ENCODE data around the gene RND3.

The RND3 gene

DNA sequence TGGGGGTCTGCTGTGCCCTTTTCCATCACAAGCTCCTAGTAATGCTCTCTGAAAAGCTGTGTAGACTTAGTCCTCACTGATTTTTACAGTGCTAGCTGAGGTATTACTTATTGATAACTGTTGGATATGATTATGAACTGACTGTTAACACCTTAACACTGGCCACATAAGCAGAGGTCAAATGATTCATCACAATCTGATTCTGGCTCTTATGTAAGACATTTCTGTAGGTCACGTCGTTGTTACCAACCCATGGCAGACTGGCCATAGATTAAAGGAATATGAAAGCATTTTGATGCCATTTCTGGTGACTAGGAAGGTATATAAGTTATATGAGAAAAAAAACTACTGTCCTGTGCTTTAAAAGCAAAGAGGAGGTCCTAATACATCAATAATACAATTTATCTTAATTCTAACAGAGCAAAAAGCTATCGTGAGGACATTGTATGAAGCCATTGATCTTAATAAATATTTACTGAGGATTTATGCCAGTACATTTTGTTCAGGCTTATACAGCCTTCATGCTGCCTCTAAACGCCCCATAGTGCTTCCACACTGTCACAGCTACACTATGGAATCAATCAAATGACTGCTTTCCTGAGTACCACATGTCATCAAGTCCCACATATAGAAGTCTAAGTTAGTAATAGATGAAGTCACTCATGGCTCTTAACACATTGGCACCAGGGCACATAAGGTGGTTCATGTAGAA is 6.9 kb upstream of the RND3 start:
- H3K36me3 ChIP-seq (ENCODE audit: control insufficient read depth in 5 of 5, insufficient read depth in 5 of 5, low read length in 5 of 5) = no peaks in the 10 kb centered on the region
- H3K27ac ChIP-seq (ENCODE audit: low read depth, low read length) = no peak overlapping the region
- H3K9me3 ChIP-seq (ENCODE audit: control insufficient read depth in 5 of 5, low read length in 5 of 5) = no peaks in the 10 kb centered on the region
- H3K27me3 ChIP-seq (ENCODE audit: control insufficient read depth in 5 of 5, insufficient read depth in 4 of 5, low read length in 5 of 5) = no peaks in the 10 kb centered on the region
- H3K4me1 ChIP-seq (ENCODE audit: control insufficient read depth in 5 of 5, insufficient read depth in 5 of 5, low read length in 5 of 5) = no peaks in the 10 kb centered on the region
- H3K4me3 ChIP-seq (ENCODE audit: low read depth in 1 of 5, low read length in 5 of 5) = no peak overlapping the region
- no peak overlapping the region for H3K9ac ChIP-seq (ENCODE audit: low read length in 5 of 5)

DNA sequence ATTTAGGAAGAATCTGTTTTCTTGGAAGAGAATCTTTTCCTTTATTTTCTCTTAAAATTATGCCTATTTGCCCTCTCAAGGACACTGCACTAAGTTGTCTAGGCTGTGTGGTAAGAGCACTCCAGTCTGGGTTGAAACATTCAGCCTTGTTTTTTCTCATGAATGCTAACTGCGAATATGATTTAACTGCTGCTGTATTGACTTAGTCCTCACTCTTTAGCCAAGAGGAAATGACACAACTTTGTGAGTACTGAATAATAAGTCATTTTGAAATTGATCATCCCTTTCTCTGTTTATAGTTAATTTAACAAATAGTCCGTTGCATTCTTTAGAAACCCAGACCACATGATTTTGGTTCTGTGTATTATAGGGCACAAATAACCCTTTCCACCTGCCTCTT is 4.5 kb upstream of the RND3 start:
- no peaks in the 10 kb centered on the region for H3K9me3 ChIP-seq (ENCODE audit: control insufficient read depth in 5 of 5, low read length in 5 of 5)
- H3K9ac ChIP-seq (ENCODE audit: low read length in 5 of 5) = no peak overlapping the region

DNA sequence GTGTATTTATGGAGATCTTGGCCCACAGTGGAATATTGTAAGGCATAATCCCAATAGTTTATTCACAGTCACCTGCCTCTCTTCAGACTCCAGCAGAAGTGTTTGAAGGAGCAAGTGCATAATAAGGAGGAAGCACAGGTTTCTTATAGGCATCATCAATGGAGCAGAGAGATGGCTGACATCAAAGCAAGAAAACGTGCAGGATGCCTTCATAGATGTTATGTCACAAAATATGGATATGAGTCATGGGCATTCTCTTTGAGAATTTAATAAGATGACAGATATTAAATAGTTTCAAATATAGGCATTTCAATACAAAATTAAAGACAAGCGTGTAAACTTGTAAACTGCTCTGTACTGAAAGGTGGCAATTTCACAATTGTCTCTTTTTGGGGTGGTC is 4.0 kb upstream of the RND3 start:
- Histone ChIP-seq H3K9me3 (ENCODE audit: control insufficient read depth in 5 of 5, low read length in 5 of 5) (no peaks in the 10 kb centered on the region), H3K4me1 (ENCODE audit: control insufficient read depth in 5 of 5, insufficient read depth in 5 of 5, low read length in 5 of 5) (no peaks in the 10 kb centered on the region), H3K27me3 (ENCODE audit: control insufficient read depth in 5 of 5, insufficient read depth in 4 of 5, low read length in 5 of 5) (no peaks in the 10 kb centered on the region), H3K36me3 (ENCODE audit: control insufficient read depth in 5 of 5, insufficient read depth in 5 of 5, low read length in 5 of 5) (no peaks in the 10 kb centered on the region), H3K9ac (ENCODE audit: low read length in 5 of 5) (no peak overlapping the region), H3K27ac (ENCODE audit: low read depth, low read length) (no peak overlapping the region), H3K4me3 (ENCODE audit: low read depth in 1 of 5, low read length in 5 of 5) (no peak overlapping the region)

More for the DNA sequence above, 4.5 kb upstream of the RND3 start:
- Histone ChIP-seq H3K36me3 (ENCODE audit: control insufficient read depth in 5 of 5, insufficient read depth in 5 of 5, low read length in 5 of 5) (no peaks in the 10 kb centered on the region), H3K27ac (ENCODE audit: low read depth, low read length) (no peak overlapping the region), H3K4me3 (ENCODE audit: low read depth in 1 of 5, low read length in 5 of 5) (no peak overlapping the region), H3K27me3 (ENCODE audit: control insufficient read depth in 5 of 5, insufficient read depth in 4 of 5, low read length in 5 of 5) (no peaks in the 10 kb centered on the region), H3K4me1 (ENCODE audit: control insufficient read depth in 5 of 5, insufficient read depth in 5 of 5, low read length in 5 of 5) (no peaks in the 10 kb centered on the region)

DNA sequence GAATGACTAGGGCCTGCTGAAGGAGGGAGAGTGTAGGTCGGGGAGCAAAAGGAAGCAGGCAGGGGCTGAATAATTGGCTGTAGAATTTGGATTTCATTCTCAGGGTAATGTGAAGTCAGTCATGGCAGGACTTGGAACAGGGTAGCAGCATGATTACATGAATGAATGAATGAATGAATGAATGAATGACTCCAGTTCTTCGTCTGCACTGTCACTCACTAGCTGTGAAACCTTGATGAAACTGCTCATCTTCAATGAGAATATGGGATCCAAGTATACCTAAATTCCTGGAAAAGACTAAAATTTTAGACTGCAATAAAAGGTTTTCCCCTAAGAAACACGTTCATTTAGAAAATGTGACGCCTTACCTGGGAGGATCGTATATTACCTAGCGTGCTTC is 3.0 kb upstream of the RND3 start:
- H3K36me3 ChIP-seq (ENCODE audit: control insufficient read depth in 5 of 5, insufficient read depth in 5 of 5, low read length in 5 of 5) = no peaks in the 10 kb centered on the region
- no peaks in the 10 kb centered on the region for H3K27me3 ChIP-seq (ENCODE audit: control insufficient read depth in 5 of 5, insufficient read depth in 4 of 5, low read length in 5 of 5)
- H3K27ac ChIP-seq (ENCODE audit: low read depth, low read length) = no peak overlapping the region
- no peak overlapping the region for H3K4me3 ChIP-seq (ENCODE audit: low read depth in 1 of 5, low read length in 5 of 5)
- H3K9me3 ChIP-seq (ENCODE audit: control insufficient read depth in 5 of 5, low read length in 5 of 5) = no peaks in the 10 kb centered on the region
- H3K4me1 ChIP-seq (ENCODE audit: control insufficient read depth in 5 of 5, insufficient read depth in 5 of 5, low read length in 5 of 5) = peaks cover 0 to 5% (median 4%) of the 10 kb centered on the region in 5 donors
- no peak overlapping the region for H3K9ac ChIP-seq (ENCODE audit: low read length in 5 of 5)

DNA sequence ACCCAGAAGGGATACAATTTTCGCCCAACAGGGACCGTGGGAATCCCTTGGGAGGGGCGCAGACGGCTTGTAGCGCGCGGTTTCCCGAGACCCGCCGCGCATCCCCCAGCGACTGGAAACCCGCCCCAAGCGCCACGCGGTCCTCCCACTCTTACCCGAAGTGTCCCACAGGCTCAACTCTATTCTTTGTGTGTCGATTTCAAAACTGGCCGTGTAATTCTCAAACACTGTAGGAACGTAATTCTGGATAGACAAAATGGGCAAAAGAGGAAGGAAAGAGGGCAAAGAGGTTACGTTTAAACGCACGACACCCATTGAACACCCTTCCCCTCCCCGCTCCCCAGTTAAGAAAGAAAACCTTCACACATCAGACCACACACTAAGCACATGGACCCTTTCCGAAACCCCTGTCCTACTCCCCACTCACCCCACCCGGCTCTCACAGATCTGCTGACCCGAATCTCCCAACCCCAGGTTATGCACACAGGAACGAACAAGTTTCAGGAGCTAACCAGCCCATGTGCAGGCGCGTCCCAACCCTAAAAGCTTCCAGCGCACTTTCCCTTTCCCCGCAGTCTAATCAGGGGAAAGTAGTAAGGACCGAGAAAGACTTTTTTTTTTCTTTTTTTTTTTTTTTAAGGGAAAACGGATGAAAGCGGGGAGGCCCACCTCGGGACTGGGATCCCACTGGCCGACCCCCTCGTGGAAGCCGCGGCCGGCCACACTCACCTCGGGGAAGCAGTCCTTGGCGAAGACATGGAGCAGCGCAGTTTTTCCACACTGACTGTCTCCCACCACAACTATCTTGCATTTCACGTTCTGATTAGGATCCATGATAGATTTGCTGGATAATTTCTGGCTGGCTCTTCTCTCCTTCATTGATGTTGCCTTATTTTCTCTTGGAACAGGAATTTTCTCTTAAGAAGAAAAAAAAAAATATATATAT is 655 bp downstream of the RND3 start:
- Histone ChIP-seq H3K36me3 (ENCODE audit: control insufficient read depth in 5 of 5, insufficient read depth in 5 of 5, low read length in 5 of 5) (no peaks in the 10 kb centered on the region), H3K9ac (ENCODE audit: low read length in 5 of 5) (peak overlapping the region; percentile 83 to 95 (median 92)), H3K9me3 (ENCODE audit: control insufficient read depth in 5 of 5, low read length in 5 of 5) (no peaks in the 10 kb centered on the region), H3K27ac (ENCODE audit: low read depth, low read length) (peak overlapping the region; percentile 93), H3K4me1 (ENCODE audit: control insufficient read depth in 5 of 5, insufficient read depth in 5 of 5, low read length in 5 of 5) (peaks cover 4 to 35% (median 29%) of the 10 kb centered on the region in 5 donors), H3K4me3 (ENCODE audit: low read depth in 1 of 5, low read length in 5 of 5) (peak overlapping the region; percentile 85 to 98 (median 96)), H3K27me3 (ENCODE audit: control insufficient read depth in 5 of 5, insufficient read depth in 4 of 5, low read length in 5 of 5) (no peaks in the 10 kb centered on the region)

DNA sequence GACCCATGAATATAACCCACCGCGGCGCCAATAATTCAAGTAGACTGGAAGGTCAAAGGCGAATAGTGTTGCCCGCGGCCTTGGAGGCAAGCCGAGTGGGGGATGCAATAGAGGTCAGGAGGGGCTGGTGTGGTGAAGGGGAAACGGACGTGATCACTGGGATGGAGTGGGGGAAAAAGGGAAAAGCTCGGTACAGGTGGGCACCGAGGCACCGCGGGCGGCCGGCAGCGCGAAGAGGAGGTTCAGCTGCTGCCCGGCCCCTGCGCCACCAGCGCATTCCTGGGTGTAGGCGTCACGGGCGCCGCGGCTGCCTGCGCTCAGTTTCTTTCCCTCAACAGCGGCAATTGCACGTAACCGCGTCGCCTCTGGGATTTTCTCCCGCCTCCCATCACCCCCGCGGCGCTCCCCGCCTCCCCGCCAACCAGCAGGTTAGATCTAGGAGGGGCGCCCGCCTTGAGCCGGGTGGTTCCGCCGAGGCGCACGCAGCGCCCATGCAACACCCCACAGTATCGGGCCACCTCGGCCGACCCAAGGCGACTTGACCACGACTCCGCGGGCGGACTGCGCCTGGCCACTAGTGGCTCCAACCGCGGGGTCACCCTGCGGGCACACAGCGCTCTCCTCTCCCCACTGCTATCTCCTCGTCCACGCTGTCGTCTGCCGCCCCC is 1.5 kb downstream of the RND3 start:
- Histone ChIP-seq H3K27ac (ENCODE audit: low read depth, low read length) (peak overlapping the region; percentile 93), H3K27me3 (ENCODE audit: control insufficient read depth in 5 of 5, insufficient read depth in 4 of 5, low read length in 5 of 5) (no peaks in the 10 kb centered on the region)

DNA sequence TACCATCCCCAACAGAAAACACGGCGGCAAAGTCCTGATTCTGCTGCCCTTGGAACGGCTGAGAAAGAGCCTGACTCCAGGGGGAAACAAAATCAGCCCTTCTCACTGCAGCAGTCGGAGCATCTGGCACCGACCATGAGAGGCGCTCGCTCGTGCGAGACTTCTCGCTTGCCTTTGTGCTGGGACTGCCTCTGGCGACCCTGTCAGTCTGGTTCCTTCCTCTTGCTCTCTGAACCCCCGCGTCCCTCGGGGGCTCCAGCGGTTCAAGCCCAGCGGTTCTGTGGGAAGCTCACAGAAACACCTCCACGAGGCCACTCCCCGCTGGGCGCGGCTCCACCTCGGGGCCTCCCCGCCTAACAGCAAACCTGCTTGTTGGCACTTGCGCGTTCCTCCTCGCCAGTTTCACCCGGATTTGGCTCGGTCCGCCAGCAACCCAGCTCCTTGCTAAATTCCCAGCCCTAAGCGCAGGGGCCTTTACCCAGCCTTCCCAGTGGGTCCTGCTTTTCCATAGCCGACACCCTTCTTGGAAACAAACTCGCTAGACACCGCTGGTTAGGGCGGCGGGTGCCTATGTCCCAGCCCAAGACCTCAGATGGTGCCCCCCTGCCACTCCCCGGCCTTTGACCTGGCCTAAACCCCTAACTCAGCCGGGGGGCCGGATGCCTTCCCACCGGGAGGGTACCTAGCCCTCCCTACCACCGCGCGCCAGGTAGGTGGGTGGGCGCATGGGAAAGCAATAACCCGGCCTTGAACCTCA is 2.2 kb downstream of the RND3 start:
- Histone ChIP-seq H3K4me3 (ENCODE audit: low read depth in 1 of 5, low read length in 5 of 5) (peak overlapping the region; percentile 85 to 97 (median 94)), H3K9ac (ENCODE audit: low read length in 5 of 5) (peak overlapping the region; percentile 39 to 95 (median 92)), H3K9me3 (ENCODE audit: control insufficient read depth in 5 of 5, low read length in 5 of 5) (no peaks in the 10 kb centered on the region), H3K4me1 (ENCODE audit: control insufficient read depth in 5 of 5, insufficient read depth in 5 of 5, low read length in 5 of 5) (peaks cover 4 to 45% (median 35%) of the 10 kb centered on the region in 5 donors), H3K27me3 (ENCODE audit: control insufficient read depth in 5 of 5, insufficient read depth in 4 of 5, low read length in 5 of 5) (no peaks in the 10 kb centered on the region), H3K36me3 (ENCODE audit: control insufficient read depth in 5 of 5, insufficient read depth in 5 of 5, low read length in 5 of 5) (peaks cover 0 to 9% (median 0%) of the 10 kb centered on the region in 5 donors), H3K27ac (ENCODE audit: low read depth, low read length) (peak overlapping the region; percentile 93)

More for the DNA sequence above, 1.5 kb downstream of the RND3 start:
- Histone ChIP-seq H3K36me3 (ENCODE audit: control insufficient read depth in 5 of 5, insufficient read depth in 5 of 5, low read length in 5 of 5) (peaks cover 0 to 2% (median 0%) of the 10 kb centered on the region in 5 donors), H3K9ac (ENCODE audit: low read length in 5 of 5) (peak overlapping the region; percentile 83 to 95 (median 92)), H3K9me3 (ENCODE audit: control insufficient read depth in 5 of 5, low read length in 5 of 5) (no peaks in the 10 kb centered on the region), H3K4me3 (ENCODE audit: low read depth in 1 of 5, low read length in 5 of 5) (peak overlapping the region; percentile 85 to 98 (median 96)), H3K4me1 (ENCODE audit: control insufficient read depth in 5 of 5, insufficient read depth in 5 of 5, low read length in 5 of 5) (peaks cover 4 to 39% (median 33%) of the 10 kb centered on the region in 5 donors)

DNA sequence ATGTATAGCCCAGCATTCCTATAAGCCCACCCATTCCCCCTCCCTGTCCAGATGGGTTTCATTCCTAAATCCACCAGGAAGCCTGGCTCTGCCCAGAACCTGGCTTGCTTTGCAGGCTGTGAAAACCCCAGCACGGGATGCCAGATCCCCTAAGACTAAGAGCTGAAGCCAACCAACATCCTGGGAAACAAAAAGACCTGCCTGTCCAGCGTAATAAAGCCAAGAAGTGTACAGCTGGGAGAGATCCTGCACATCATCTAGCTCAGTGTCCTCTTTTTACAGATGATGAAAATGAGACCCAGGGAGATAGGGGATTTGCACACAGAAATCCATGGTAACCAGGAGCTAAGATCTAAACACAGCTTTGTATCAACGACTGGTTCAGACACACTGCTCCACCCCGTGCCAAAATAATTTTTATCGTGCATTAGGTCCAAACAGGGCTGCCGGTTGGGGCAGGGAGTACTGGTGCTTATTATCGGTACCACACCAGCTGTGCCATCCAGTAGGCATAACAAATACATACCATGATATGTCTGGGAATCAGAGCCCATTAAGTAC is 2.9 kb downstream of the RND3 start:
- H3K27me3 ChIP-seq (ENCODE audit: control insufficient read depth in 5 of 5, insufficient read depth in 4 of 5, low read length in 5 of 5) = no peaks in the 10 kb centered on the region
- H3K9ac ChIP-seq (ENCODE audit: low read length in 5 of 5) = peak overlapping the region; percentile 39 to 95 (median 92)

DNA sequence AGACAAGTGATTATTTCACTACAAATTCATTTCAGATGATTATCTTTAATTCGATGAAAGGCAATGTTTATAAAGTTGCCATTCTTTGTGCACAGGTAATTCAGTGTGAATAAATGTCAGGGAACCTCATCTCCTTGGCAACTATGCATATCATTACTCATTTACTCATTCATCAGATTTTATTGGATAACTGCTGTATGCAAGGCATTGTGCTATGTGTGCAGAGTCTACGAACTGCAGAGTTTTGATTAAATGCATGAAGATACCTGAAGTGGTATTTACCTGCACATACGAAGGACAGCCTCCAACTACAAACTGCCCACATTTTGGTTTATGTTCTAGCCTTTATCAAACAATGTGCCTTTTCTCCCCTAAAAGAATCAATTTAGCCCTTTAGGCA is 3.5 kb downstream of the RND3 start:
- no peak overlapping the region for H3K27ac ChIP-seq (ENCODE audit: low read depth, low read length)
- H3K27me3 ChIP-seq (ENCODE audit: control insufficient read depth in 5 of 5, insufficient read depth in 4 of 5, low read length in 5 of 5) = no peaks in the 10 kb centered on the region
- no peaks in the 10 kb centered on the region for H3K9me3 ChIP-seq (ENCODE audit: control insufficient read depth in 5 of 5, low read length in 5 of 5)
- H3K9ac ChIP-seq (ENCODE audit: low read length in 5 of 5) = peak overlapping the region in 2 of 5 donors; percentile 46 to 95
- H3K36me3 ChIP-seq (ENCODE audit: control insufficient read depth in 5 of 5, insufficient read depth in 5 of 5, low read length in 5 of 5) = peaks cover 0 to 11% (median 0%) of the 10 kb centered on the region in 5 donors
- peaks cover 4 to 58% (median 42%) of the 10 kb centered on the region in 5 donors for H3K4me1 ChIP-seq (ENCODE audit: control insufficient read depth in 5 of 5, insufficient read depth in 5 of 5, low read length in 5 of 5)
- H3K4me3 ChIP-seq (ENCODE audit: low read depth in 1 of 5, low read length in 5 of 5) = peak overlapping the region in 4 of 5 donors; percentile 91 to 97 (median 95)

More for the DNA sequence above, 2.9 kb downstream of the RND3 start:
- peaks cover 4 to 53% (median 36%) of the 10 kb centered on the region in 5 donors for H3K4me1 ChIP-seq (ENCODE audit: control insufficient read depth in 5 of 5, insufficient read depth in 5 of 5, low read length in 5 of 5)
- H3K9me3 ChIP-seq (ENCODE audit: control insufficient read depth in 5 of 5, low read length in 5 of 5) = no peaks in the 10 kb centered on the region
- H3K4me3 ChIP-seq (ENCODE audit: low read depth in 1 of 5, low read length in 5 of 5) = peak overlapping the region; percentile 85 to 97 (median 94)
- H3K27ac ChIP-seq (ENCODE audit: low read depth, low read length) = peak overlapping the region; percentile 42
- H3K36me3 ChIP-seq (ENCODE audit: control insufficient read depth in 5 of 5, insufficient read depth in 5 of 5, low read length in 5 of 5) = peaks cover 0 to 11% (median 0%) of the 10 kb centered on the region in 5 donors

Data from subcutaneous abdominal adipose tissue (tissue), 5 donors.